Vagina (tissue), 2 donors: ENCODE measurements around the gene SAMD4B.
"Not testable (repeated sequence)": the region's sequence is repeated elsewhere in the genome, so short reads cannot be mapped to it uniquely, and the experiment has no call there.

Source experiments
- CTCF ChIP-seq, 3 experiments: fragments of 450-650 bp in 2 of 3; fragments of 200-600 bp in 1 of 3; sonication (generic) in 1 of 3; IDR thresholded peaks; one replicate each; pipeline ENCODE4 v1.5.1; 2017 to 2019; ENCODE audit warnings: antibody characterized with exemption in 3 of 3, mild to moderate bottlenecking in 2 of 3, moderate library complexity in 2 of 3
- POLR2A ChIP-seq, 2 donors: fragments of 450-650 bp; IDR thresholded peaks; one replicate each; pipeline ENCODE4 v1.6.1; 2017; ENCODE audit warnings: antibody characterized with exemption in 2 of 2, mild to moderate bottlenecking in 2 of 2, moderate library complexity in 2 of 2
- POLR2AphosphoS5 ChIP-seq, 2 donors: sonication (generic); formaldehyde crosslinking; IDR thresholded peaks; one replicate each; pipeline ENCODE4 v1.9.0; 2017; ENCODE audit warnings: antibody characterized with exemption in 2 of 2, mild to moderate bottlenecking in 2 of 2, low read depth in 1 of 2; ENCODE audit not compliant: insufficient read depth in 1 of 2

- not testable (repeated sequence) for TF ChIP-seq CTCF (IDR thresholded peaks at IDR 0.05); POLR2A (IDR thresholded peaks at IDR 0.05); POLR2AphosphoS5 (IDR thresholded peaks at IDR 0.05; ENCODE audit: insufficient read depth in 1 of 2, low read depth in 1 of 2)
Measured at GRCh38 chr19:39340156-39340555, 2.1 kb upstream of the SAMD4B start.
